PFSK-1 (cell line): ENCODE measurements around the gene S100A7.

Experiments
- FOXP2 ChIP-seq: optimal IDR thresholded peaks from 2 replicates; pipeline ENCODE3; 2011; ENCODE audit warnings: borderline replicate concordance, control low read depth, inconsistent platforms; ENCODE audit not compliant: insufficient read depth; ENCODE audit errors: extremely low read length, extremely low read depth
- POLR2AphosphoS5 ChIP-seq: IDR thresholded peaks from 2 replicates; pipeline ENCODE4 v1.6.1; 2012; ENCODE audit warnings: low read depth, mild to moderate bottlenecking, control low read depth, low read length, moderate library complexity
- REST ChIP-seq, 2 experiments: IDR thresholded peaks; 2 replicates each; pipeline versions ENCODE4 v1.6.1 to v1.8.0; 2011 to 2012; ENCODE audit warnings: low read depth in 2 of 2, low read length in 2 of 2, control low read depth in 1 of 2, inconsistent platforms in 1 of 2, mild to moderate bottlenecking in 1 of 2, moderate library complexity in 1 of 2; ENCODE audit not compliant: insufficient read depth in 1 of 2
- SIN3A ChIP-seq: IDR thresholded peaks from 2 replicates; pipeline ENCODE4 v1.6.1; 2012; ENCODE audit warnings: mild to moderate bottlenecking, low read length, moderate library complexity, borderline replicate concordance; ENCODE audit not compliant: insufficient read depth
- TAF1 ChIP-seq: IDR thresholded peaks from 2 replicates; pipeline ENCODE4 v1.6.1; 2012; ENCODE audit warnings: low read length, control low read depth, borderline replicate concordance; ENCODE audit not compliant: insufficient read depth

The S100A7 gene

GRCh38 chr1:153478692-153479618, 18.5 kb upstream of the S100A7 start:
- no peak for TF ChIP-seq POLR2AphosphoS5
- TF ChIP-seq REST (IDR thresholded peaks at IDR 0.05; ENCODE audit: insufficient read depth in 1 of 2, low read depth in 2 of 2, low read length in 2 of 2), result no peak
- TF ChIP-seq FOXP2, result no peak
- no peak for TF ChIP-seq TAF1
- no peak for TF ChIP-seq SIN3A

GRCh38 chr1:153478047-153478691, 17.7 kb upstream of the S100A7 start:
- no peak for TF ChIP-seq SIN3A
- no peak for TF ChIP-seq TAF1
- TF ChIP-seq POLR2AphosphoS5, result no peak
- TF ChIP-seq FOXP2, result no peak
- no peak for TF ChIP-seq REST (IDR thresholded peaks at IDR 0.05; ENCODE audit: insufficient read depth in 1 of 2, low read depth in 2 of 2, low read length in 2 of 2)

- TF ChIP-seq REST (IDR thresholded peaks at IDR 0.05; ENCODE audit: insufficient read depth in 1 of 2, low read depth in 2 of 2, low read length in 2 of 2) (no peak), POLR2AphosphoS5 (no peak), FOXP2 (no peak), TAF1 (no peak), SIN3A (no peak)
These were observed 16.1 kb upstream of the S100A7 start for GRCh38 chr1:153476491-153477093.

- TF ChIP-seq TAF1 (no peak), FOXP2 (no peak), SIN3A (no peak), POLR2AphosphoS5 (no peak), REST (IDR thresholded peaks at IDR 0.05; ENCODE audit: insufficient read depth in 1 of 2, low read depth in 2 of 2, low read length in 2 of 2) (no peak)
These were observed 14.8 kb upstream of the S100A7 start for GRCh38 chr1:153475282-153475681.
